ENCODE results near the gene EMX2. TPM values are rescaled to one million over a fixed set of nuclear protein-coding genes. Genes with fewer than 3 reads are reported as not detected.

Gene EMX2
- total and polyA plus RNA-seq, 2 of the 13 experiments (the other 11 are each of a cell fraction or from before 2014, with no cell fraction given) = not detected

GRCh38 chr10:117569610-117570390 is 27.3 kb downstream of the EMX2 start:
- intact Hi-C loops (cut with micrococcal nuclease; ENCODE audit: unreplicated experiment) = no loop called here
- ChIA-PET CTCF (ENCODE audit: low intra/inter-chr PET ratio, low total read pairs) (no interaction called here), POLR2A (no interaction called here)
- DNase-seq (ENCODE audit: low spot score) (no peak), ATAC-seq (no peak), FAIRE-seq (no peak)
- no TSS peak for BruUV-seq (replicated peaks)
- H3K9ac ChIP-seq (ENCODE audit: insufficient read depth, low read depth, low read length) = no peak overlapping the region
- peaks cover 0 to 23% of the 10 kb centered on the region in 2 experiments; a peak in 1 of 5 replicates for H3K27me3 ChIP-seq (ENCODE audit: control insufficient read depth in 1 of 2, insufficient read depth in 2 of 2, low read length in 2 of 2)
- TF ChIP-seq RBM22 (optimal IDR thresholded peaks at IDR 0.05; ENCODE audit: low read length) (no peak), SAFB2 (CRISPR knock-in tag; IDR thresholded peaks at IDR 0.05; ENCODE audit: borderline replicate concordance, low read depth) (no peak), ZBTB21 (CRISPR knock-in tag; IDR thresholded peaks at IDR 0.05) (no peak), JDP2 (CRISPR knock-in tag; IDR thresholded peaks at IDR 0.05; ENCODE audit: borderline replicate concordance) (no peak), SMARCE1 (IDR thresholded peaks at IDR 0.05; ENCODE audit: borderline replicate concordance) (no peak), MAFK (conservative IDR thresholded peaks at IDR 0.05 in 1 of 2, IDR thresholded peaks at IDR 0.05 in 1 of 2; ENCODE audit: low read length in 2 of 2) (peak; percentile 77 to 89), ZNF703 (CRISPR knock-in tag; IDR thresholded peaks at IDR 0.05; ENCODE audit: borderline replicate concordance) (no peak), NBN (conservative IDR thresholded peaks at IDR 0.05) (no peak), MAFF (IDR thresholded peaks at IDR 0.05; ENCODE audit: low read depth, low read length) (peak; percentile 83)
- TF ChIP-seq, protein P1, sequence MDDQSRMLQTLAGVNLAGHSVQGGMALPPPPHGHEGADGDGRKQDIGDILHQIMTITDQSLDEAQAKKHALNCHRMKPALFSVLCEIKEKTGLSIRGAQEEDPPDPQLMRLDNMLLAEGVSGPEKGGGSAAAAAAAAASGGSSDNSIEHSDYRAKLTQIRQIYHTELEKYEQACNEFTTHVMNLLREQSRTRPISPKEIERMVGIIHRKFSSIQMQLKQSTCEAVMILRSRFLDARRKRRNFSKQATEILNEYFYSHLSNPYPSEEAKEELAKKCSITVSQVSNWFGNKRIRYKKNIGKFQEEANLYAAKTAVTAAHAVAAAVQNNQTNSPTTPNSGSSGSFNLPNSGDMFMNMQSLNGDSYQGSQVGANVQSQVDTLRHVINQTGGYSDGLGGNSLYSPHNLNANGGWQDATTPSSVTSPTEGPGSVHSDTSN (CRISPR knock-in tag; IDR thresholded peaks at IDR 0.05; ENCODE audit: borderline replicate concordance) = no peak
- TF ChIP-seq, protein P2, sequence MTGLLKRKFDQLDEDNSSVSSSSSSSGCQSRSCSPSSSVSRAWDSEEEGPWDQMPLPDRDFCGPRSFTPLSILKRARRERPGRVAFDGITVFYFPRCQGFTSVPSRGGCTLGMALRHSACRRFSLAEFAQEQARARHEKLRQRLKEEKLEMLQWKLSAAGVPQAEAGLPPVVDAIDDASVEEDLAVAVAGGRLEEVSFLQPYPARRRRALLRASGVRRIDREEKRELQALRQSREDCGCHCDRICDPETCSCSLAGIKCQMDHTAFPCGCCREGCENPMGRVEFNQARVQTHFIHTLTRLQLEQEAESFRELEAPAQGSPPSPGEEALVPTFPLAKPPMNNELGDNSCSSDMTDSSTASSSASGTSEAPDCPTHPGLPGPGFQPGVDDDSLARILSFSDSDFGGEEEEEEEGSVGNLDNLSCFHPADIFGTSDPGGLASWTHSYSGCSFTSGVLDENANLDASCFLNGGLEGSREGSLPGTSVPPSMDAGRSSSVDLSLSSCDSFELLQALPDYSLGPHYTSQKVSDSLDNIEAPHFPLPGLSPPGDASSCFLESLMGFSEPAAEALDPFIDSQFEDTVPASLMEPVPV (CRISPR knock-in tag; IDR thresholded peaks at IDR 0.05) = no peak
- H3K36me3 ChIP-seq (replicated peaks in 1 of 2; ENCODE audit: control insufficient read depth in 1 of 2, insufficient read depth in 2 of 2, low read length in 2 of 2) = no peaks in the 10 kb centered on the region
- no peaks in the 10 kb centered on the region for H3K79me2 ChIP-seq (ENCODE audit: insufficient read depth, low read length)
- H3K4me2 ChIP-seq (ENCODE audit: low read depth, low read length) = no peak overlapping the region
- WGBS (ENCODE audit: low lambda C conversion rate) = 3% methylated on average over 8 of the region's 9 CpGs
- H3K9me3 ChIP-seq (ENCODE audit: low read length) = no peaks in the 10 kb centered on the region
- no peak overlapping the region for H3K4me3 ChIP-seq (replicated peaks in 1 of 3; ENCODE audit: insufficient read depth in 1 of 3, low read depth in 2 of 3, low read length in 3 of 3)
- no peak overlapping the region for H3K27ac ChIP-seq (ENCODE audit: extremely low read length, insufficient read depth, low read length)
- in situ Hi-C loops (cut with HindIII; ENCODE audit: extremely low pct_ligation_motif_present, low pct_unique_long_range_greater_than_20kb) = no loop called here
- H4K20me1 ChIP-seq (ENCODE audit: insufficient read depth, low read length) = no peaks in the 10 kb centered on the region
- H2AFZ ChIP-seq (ENCODE audit: low read length) = no peak overlapping the region
- H3K4me1 ChIP-seq (ENCODE audit: insufficient read depth, low read length) = no peaks in the 10 kb centered on the region
